GM12878 (cell line): ENCODE results near the gene SLC22A12. TPM values are rescaled to one million over a fixed set of nuclear protein-coding genes. Genes with fewer than 3 reads are reported as not detected.

ENCODE experiments used
- ATAC-seq: fragments of 200-7000 bp; cut with Tn5 transposase; 3 replicates; pipeline ENCODE4 v1.9.1; 2020; ENCODE audit warnings: mild to moderate bottlenecking, moderate library complexity
- BruUV-seq: library from RNA; stranded (reverse); fragments of 400-500 nt; replicated peaks from 2 replicates; lab custom pipeline; 2021; lab: Mats Ljungman, UMichigan
- CTCF ChIA-PET: fragments of 300-600 bp; sonication (Branson Sonifier 250); formaldehyde crosslinking; extraction: SDS; loops from one replicate; lab custom pipeline; 2021; ENCODE audit warnings: inconsistent platforms; lab: Yijun Ruan, JAX
- POLR2A ChIA-PET: fragments of 350-600 bp; formaldehyde crosslinking; extraction: SDS; loops from one replicate; lab custom pipeline; 2021; ENCODE audit warnings: inconsistent platforms; lab: Charles Lee
- RAD21 ChIA-PET: fragments of 300-600 bp; sonication (Branson Sonifier 250); formaldehyde crosslinking; loops from one replicate; lab custom pipeline; 2023; ENCODE audit warnings: antibody characterized with exemption; ENCODE audit not compliant: unreplicated experiment; lab: Charles Lee
- SMC1A ChIA-PET: fragments of 300-600 bp; sonication (Branson Sonifier 250); formaldehyde crosslinking; loops from one replicate; lab custom pipeline; 2023; ENCODE audit not compliant: unreplicated experiment, uncharacterized antibody; lab: Charles Lee
- DNase-seq: peaks from one replicate; pipeline ENCODE4 v3.0.0-alpha.2; 2011; ENCODE audit warnings: low read depth, low spot score
- FAIRE-seq: peaks from 3 replicates; lab custom pipeline; 2011; peaks lifted over from hg19 to GRCh38; lab: Jason Lieb, UNC
- H2AFZ ChIP-seq: 2 replicates; pipeline ENCODE4 v1.6.0; 2011; ENCODE audit warnings: low read depth, low read length, control low read depth; ENCODE audit not compliant: control insufficient read depth
- H3K27ac ChIP-seq: 2 replicates; pipeline ENCODE4 v1.5.1; 2011; ENCODE audit warnings: control low read depth; ENCODE audit not compliant: control insufficient read depth, insufficient read depth
- H3K27me3 ChIP-seq, 2 experiments: replicated peaks in 1 of 2; 2 replicates each; pipeline versions ENCODE4 v1.6.0 to v1.6.1; 2011; ENCODE audit warnings: low read length in 1 of 2; ENCODE audit not compliant: control insufficient read depth in 2 of 2, insufficient read depth in 2 of 2
- H3K36me3 ChIP-seq, 2 experiments: 2 replicates each; pipeline ENCODE4 v1.5.1; 2011; ENCODE audit warnings: low read length in 1 of 2; ENCODE audit not compliant: control insufficient read depth in 2 of 2, insufficient read depth in 2 of 2
- H3K4me1 ChIP-seq: 2 replicates; pipeline ENCODE4 v1.6.1; 2011; ENCODE audit warnings: mild to moderate bottlenecking, low read length, moderate library complexity, mixed read lengths; ENCODE audit not compliant: control insufficient read depth, insufficient read depth
- H3K4me2 ChIP-seq: 2 replicates; pipeline ENCODE4 v1.6.0; 2011; ENCODE audit warnings: control low read depth; ENCODE audit not compliant: control insufficient read depth, insufficient read depth
- H3K4me3 ChIP-seq: fragments of 200-600 bp; sonication (generic); 2 replicates; pipeline ENCODE4 v1.5.1; 2016
- H3K79me2 ChIP-seq: 2 replicates; pipeline ENCODE4 v1.6.0; 2011; ENCODE audit warnings: low read length; ENCODE audit not compliant: control insufficient read depth, insufficient read depth
- H3K9ac ChIP-seq: 2 replicates; pipeline ENCODE4 v1.8.0; 2011; ENCODE audit warnings: low read length, control low read depth, mixed read lengths; ENCODE audit not compliant: control insufficient read depth, insufficient read depth
- H3K9me3 ChIP-seq: replicated peaks from 3 replicates; pipeline ENCODE4 v1.5.1; 2011; ENCODE audit warnings: mild to moderate bottlenecking, low read length; ENCODE audit not compliant: control insufficient read depth, insufficient read depth
- H4K20me1 ChIP-seq: 2 replicates; pipeline ENCODE4 v1.6.0; 2011; ENCODE audit not compliant: control insufficient read depth, insufficient read depth
- FOXK2 ChIP-seq: fragments of 450-650 bp; IDR thresholded peaks from 2 replicates; pipeline ENCODE4 v1.6.1; 2017; ENCODE audit warnings: mild to moderate bottlenecking, moderate library complexity
- GATAD2B ChIP-seq: fragments of 450-650 bp; conservative IDR thresholded peaks from 2 replicates; pipeline ENCODE4 v1.6.1; 2017; ENCODE audit warnings: low read depth, mild to moderate bottlenecking, moderate library complexity
- IKZF2 ChIP-seq, 2 experiments: fragments of 450-650 bp; IDR thresholded peaks; 2 replicates each; pipeline ENCODE4 v1.6.1; 2017; ENCODE audit warnings: mild to moderate bottlenecking in 2 of 2, moderate library complexity in 2 of 2
- MEF2A ChIP-seq: IDR thresholded peaks from 2 replicates; pipeline ENCODE4 v1.6.1; 2011; ENCODE audit warnings: low read depth, mild to moderate bottlenecking, low read length, moderate library complexity; ENCODE audit not compliant: insufficient read depth
- NBN ChIP-seq: fragments of 450-650 bp; IDR thresholded peaks from 2 replicates; pipeline ENCODE4 v1.6.1; 2016
- NFIC ChIP-seq: IDR thresholded peaks from 2 replicates; pipeline ENCODE4 v1.6.1; 2012; ENCODE audit warnings: low read depth, mild to moderate bottlenecking, inconsistent platforms, low read length, moderate library complexity
- NRF1 ChIP-seq: conservative IDR thresholded peaks from 2 replicates; pipeline ENCODE4 v1.6.1; 2011; ENCODE audit warnings: mild to moderate bottlenecking, low read depth, low read length, improper control_type of control experiment
- SIX5 ChIP-seq: IDR thresholded peaks from 2 replicates; pipeline ENCODE4 v1.6.1; 2011; ENCODE audit warnings: mild to moderate bottlenecking, low read depth, low read length, moderate library complexity; ENCODE audit not compliant: severe bottlenecking
- SREBF1 ChIP-seq: IDR thresholded peaks from 2 replicates; pipeline ENCODE4 v1.6.1; 2012; ENCODE audit warnings: mild to moderate bottlenecking, low read length
- TCF12 ChIP-seq: IDR thresholded peaks from 2 replicates; pipeline ENCODE4 v1.6.1; 2011; ENCODE audit warnings: low read depth, mild to moderate bottlenecking, low read length
- TCF3 ChIP-seq: IDR thresholded peaks from 2 replicates; pipeline ENCODE4 v1.6.1; 2012; ENCODE audit warnings: low read depth, mild to moderate bottlenecking, low read length, borderline replicate concordance; ENCODE audit not compliant: insufficient read depth
- TCF7 ChIP-seq: IDR thresholded peaks from 2 replicates; pipeline ENCODE4 v1.6.1; 2014; ENCODE audit warnings: antibody characterized with exemption, borderline replicate concordance
- ZBTB11 ChIP-seq: fragments of 450-650 bp; formaldehyde crosslinking; IDR thresholded peaks from 2 replicates; pipeline ENCODE4 v1.5.0; 2022; ENCODE audit warnings: mild to moderate bottlenecking, missing genetic modification characterization
- ZNF217 ChIP-seq: fragments of 450-650 bp; IDR thresholded peaks from 2 replicates; pipeline ENCODE4 v1.6.1; 2017; ENCODE audit warnings: antibody characterized with exemption, mild to moderate bottlenecking
- ZNF274 ChIP-seq: IDR thresholded peaks from one replicate; pipeline ENCODE4 v1.8.0; 2011; ENCODE audit not compliant: insufficient read length, insufficient read depth
- WGBS: methylation state at CpG from one replicate; pipeline ENCODE4 v1.1.6; 2016; ENCODE audit warnings: low lambda C conversion rate; ENCODE audit not compliant: insufficient replicate concordance, insufficient coverage; ENCODE audit errors: missing lambda C conversion rate; 5-methylcytosine and 5-hydroxymethylcytosine counted together
- in situ Hi-C: fragments of 300-500 bp; cut with MboI; formaldehyde crosslinking; loops from 9 replicates; pipeline ENCODE4 v1.14.3; 2018; ENCODE audit warnings: mixed read lengths
- intact Hi-C: fragments of 100-400 bp; cut with micrococcal nuclease; formaldehyde crosslinking; loops from one replicate; pipeline ENCODE4 v1.14.2; 2022; ENCODE audit not compliant: unreplicated experiment
- polyA plus RNA-seq, 11 experiments: library from polyadenylated mRNA; depleted of rRNA in 4 of 11; unstranded in 6 of 11; stranded (reverse) in 5 of 11; fragments of >200 nt; fragmentation: Nextera tagmentation in 4 of 11; fragmentation: Illumina TruSeq in 1 of 11; extraction: Ambion mirVana in 4 of 11; extraction: Trizol in 1 of 11; gene quantifications; 1 replicate in 1 of 11; 2 replicates in 10 of 11; pipeline versions ENCODE4 v1.2.1 to v1.2.3, GENCODE V29; 2011 to 2016; ENCODE audit warnings: inconsistent platforms in 2 of 11, missing spikeins in 2 of 11, low read depth in 1 of 11
- total RNA-seq, 4 experiments: library from RNA; depleted of rRNA in 3 of 4; stranded (reverse); fragments of >200 nt in 3 of 4; fragmentation: Illumina TruSeq in 1 of 4; extraction: Trizol in 1 of 4; gene quantifications; 2 replicates each; pipeline versions ENCODE4 v1.2.1 to v1.2.3, GENCODE V29; 2013 to 2021
- TF ChIP-seq, protein P1 (sequence below): fragments of 450-650 bp; IDR thresholded peaks from 2 replicates; pipeline ENCODE4 v1.6.1; 2017; ENCODE audit warnings: mild to moderate bottlenecking
- TF ChIP-seq, protein P2 (sequence below): fragments of 450-650 bp; formaldehyde crosslinking; IDR thresholded peaks from 2 replicates; pipeline ENCODE4 v1.4.0; 2022; ENCODE audit warnings: mild to moderate bottlenecking, moderate library complexity

SLC22A12 gene
- total and polyA plus RNA-seq, 10 of the 15 experiments (the other 5 are each of a cell fraction or from before 2014, with no cell fraction given) = not detected

GRCh38 chr11:64549969-64550368, 41.1 kb upstream of the SLC22A12 start:
- no peak overlapping the region for H3K27ac ChIP-seq
- H3K4me1 ChIP-seq = no peaks in the 10 kb centered on the region
- no TSS peak for BruUV-seq
- no peak overlapping the region for H3K9ac ChIP-seq
- no peaks in the 10 kb centered on the region for H3K27me3 ChIP-seq
- no peaks in the 10 kb centered on the region for H3K36me3 ChIP-seq
- ChIA-PET CTCF (interaction anchor here (0.6 to 1.1 kb wide), 5 partner anchors 100 to 279 kb away, joined by 3 to 6 read pairs (median 4); no protein-coding TSS in a partner anchor), RAD21 (no interaction called here), SMC1A (interaction anchor here (1.2 kb wide), 1 partner anchor 55 kb away, joined by 3 read pairs; no protein-coding TSS in a partner anchor), POLR2A (no interaction called here)
- H3K9me3 ChIP-seq = no peaks in the 10 kb centered on the region
- no peak overlapping the region for H3K4me3 ChIP-seq
- no peak for ATAC-seq
- H2AFZ ChIP-seq = no peak overlapping the region
- no peaks in the 10 kb centered on the region for H3K79me2 ChIP-seq
- no peak for FAIRE-seq
- no peak overlapping the region for H3K4me2 ChIP-seq
- DNase-seq = no peak
- intact Hi-C loops (no loop called here), in situ Hi-C loops (no loop called here)
- no peaks in the 10 kb centered on the region for H4K20me1 ChIP-seq
- WGBS = 8% methylated on average over 4 of the region's 4 CpGs
- TF ChIP-seq, protein P1, sequence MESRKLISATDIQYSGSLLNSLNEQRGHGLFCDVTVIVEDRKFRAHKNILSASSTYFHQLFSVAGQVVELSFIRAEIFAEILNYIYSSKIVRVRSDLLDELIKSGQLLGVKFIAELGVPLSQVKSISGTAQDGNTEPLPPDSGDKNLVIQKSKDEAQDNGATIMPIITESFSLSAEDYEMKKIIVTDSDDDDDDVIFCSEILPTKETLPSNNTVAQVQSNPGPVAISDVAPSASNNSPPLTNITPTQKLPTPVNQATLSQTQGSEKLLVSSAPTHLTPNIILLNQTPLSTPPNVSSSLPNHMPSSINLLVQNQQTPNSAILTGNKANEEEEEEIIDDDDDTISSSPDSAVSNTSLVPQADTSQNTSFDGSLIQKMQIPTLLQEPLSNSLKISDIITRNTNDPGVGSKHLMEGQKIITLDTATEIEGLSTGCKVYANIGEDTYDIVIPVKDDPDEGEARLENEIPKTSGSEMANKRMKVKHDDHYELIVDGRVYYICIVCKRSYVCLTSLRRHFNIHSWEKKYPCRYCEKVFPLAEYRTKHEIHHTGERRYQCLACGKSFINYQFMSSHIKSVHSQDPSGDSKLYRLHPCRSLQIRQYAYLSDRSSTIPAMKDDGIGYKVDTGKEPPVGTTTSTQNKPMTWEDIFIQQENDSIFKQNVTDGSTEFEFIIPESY = no peak
- TF ChIP-seq NRF1 = no peak
- TF ChIP-seq TCF12 = no peak
- TF ChIP-seq TCF7 = no peak
- no peak for TF ChIP-seq SIX5
- no peak for TF ChIP-seq IKZF2 (IDR thresholded peaks at IDR 0.05)
- TF ChIP-seq ZNF217 = no peak
- TF ChIP-seq NFIC = no peak
- no peak for TF ChIP-seq SREBF1
- TF ChIP-seq, protein P2, sequence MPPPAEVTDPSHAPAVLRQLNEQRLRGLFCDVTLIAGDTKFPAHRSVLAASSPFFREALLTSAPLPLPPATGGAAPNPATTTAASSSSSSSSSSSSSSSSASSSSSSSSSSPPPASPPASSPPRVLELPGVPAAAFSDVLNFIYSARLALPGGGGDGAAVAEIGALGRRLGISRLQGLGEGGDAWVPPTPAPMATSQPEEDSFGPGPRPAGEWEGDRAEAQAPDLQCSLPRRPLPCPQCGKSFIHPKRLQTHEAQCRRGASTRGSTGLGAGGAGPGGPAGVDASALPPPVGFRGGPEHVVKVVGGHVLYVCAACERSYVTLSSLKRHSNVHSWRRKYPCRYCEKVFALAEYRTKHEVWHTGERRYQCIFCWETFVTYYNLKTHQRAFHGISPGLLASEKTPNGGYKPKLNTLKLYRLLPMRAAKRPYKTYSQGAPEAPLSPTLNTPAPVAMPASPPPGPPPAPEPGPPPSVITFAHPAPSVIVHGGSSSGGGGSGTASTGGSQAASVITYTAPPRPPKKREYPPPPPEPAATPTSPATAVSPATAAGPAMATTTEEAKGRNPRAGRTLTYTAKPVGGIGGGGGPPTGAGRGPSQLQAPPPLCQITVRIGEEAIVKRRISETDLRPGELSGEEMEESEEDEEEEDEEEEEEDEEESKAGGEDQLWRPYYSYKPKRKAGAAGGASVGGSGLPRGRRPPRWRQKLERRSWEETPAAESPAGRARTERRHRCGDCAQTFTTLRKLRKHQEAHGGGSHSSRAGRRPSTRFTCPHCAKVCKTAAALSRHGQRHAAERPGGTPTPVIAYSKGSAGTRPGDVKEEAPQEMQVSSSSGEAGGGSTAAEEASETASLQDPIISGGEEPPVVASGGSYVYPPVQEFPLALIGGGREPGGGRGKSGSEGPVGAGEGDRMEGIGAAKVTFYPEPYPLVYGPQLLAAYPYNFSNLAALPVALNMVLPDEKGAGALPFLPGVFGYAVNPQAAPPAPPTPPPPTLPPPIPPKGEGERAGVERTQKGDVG (CRISPR knock-in tag) = no peak
- no peak for TF ChIP-seq NBN
- no peak for TF ChIP-seq ZNF274
- TF ChIP-seq GATAD2B = no peak
- no peak for TF ChIP-seq FOXK2
- TF ChIP-seq MEF2A = no peak
- no peak for TF ChIP-seq ZBTB11 (CRISPR knock-in tag)
- no peak for TF ChIP-seq TCF3
